K562 (cell line): ENCODE results near the gene STK24. TPM values are rescaled to one million over a fixed set of nuclear protein-coding genes. Genes with fewer than 3 reads are reported as not detected.

Experiments used
- ATAC-seq: fragments of 200-7000 bp; cut with Tn5 transposase; 3 replicates; pipeline ENCODE4 v1.9.1; 2020; ENCODE audit warnings: moderate library complexity
- BruUV-seq: library from RNA; stranded (reverse); fragments of 400-500 nt; replicated peaks from 2 replicates; lab custom pipeline; 2021; lab: Mats Ljungman, UMichigan
- CTCF ChIA-PET: fragments of 300-600 bp; formaldehyde crosslinking; extraction: SDS; loops from one replicate; lab custom pipeline; 2021; ENCODE audit warnings: low intra/inter-chr PET ratio; lab: Yijun Ruan, JAX
- POLR2A ChIA-PET: fragments of 300-600, 350-650 bp; sonication (Branson Sonifier 250); formaldehyde crosslinking; extraction: SDS; loops from one replicate; lab custom pipeline; 2021; ENCODE audit warnings: antibody characterized with exemption, inconsistent platforms; lab: Yijun Ruan, JAX
- DNase-seq, 4 experiments: peaks; one replicate each; pipeline versions ENCODE4 v3.0.0 to v3.0.0-alpha.2; 2011 to 2018; ENCODE audit warnings: low spot score in 3 of 4, mixed read lengths in 3 of 4; ENCODE audit errors: extremely low read depth in 1 of 4
- FAIRE-seq: peaks from 2 replicates; lab custom pipeline; 2011; peaks lifted over from hg19 to GRCh38; lab: Jason Lieb, UNC
- H2AFZ ChIP-seq: 2 replicates; pipeline ENCODE4 v1.6.0; 2011; ENCODE audit warnings: low read depth, low read length, control low read depth, inconsistent platforms
- H3K27ac ChIP-seq: fragments of 200-600 bp; 3 replicates; pipeline ENCODE4 v1.8.0; 2011; ENCODE audit warnings: low read depth, mild to moderate bottlenecking, control low read depth, inconsistent platforms, low read length, moderate library complexity, mixed read lengths; ENCODE audit errors: extremely low read depth
- H3K27me3 ChIP-seq, 2 experiments: fragments of 300-600 bp in 1 of 2; 2 replicates in 1 of 2; 3 replicates in 1 of 2; pipeline versions ENCODE4 v1.6.0 to v1.8.0; 2011; ENCODE audit warnings: inconsistent platforms in 2 of 2, low read length in 2 of 2, mild to moderate bottlenecking in 1 of 2, mixed read lengths in 1 of 2, moderate library complexity in 1 of 2; ENCODE audit not compliant: control insufficient read depth in 2 of 2, insufficient read depth in 2 of 2
- H3K36me3 ChIP-seq: fragments of 300-600 bp; 3 replicates; pipeline ENCODE4 v1.8.0; 2011; ENCODE audit warnings: mild to moderate bottlenecking, low read length, inconsistent platforms; ENCODE audit not compliant: control insufficient read depth, insufficient read depth
- H3K4me1 ChIP-seq, 2 experiments: fragments of 200-600 bp in 1 of 2; replicated peaks in 1 of 2; 2 replicates in 1 of 2; 3 replicates in 1 of 2; pipeline versions ENCODE4 v1.5.1 to v1.8.0; 2011; ENCODE audit warnings: inconsistent platforms in 2 of 2, low read length in 2 of 2, mild to moderate bottlenecking in 1 of 2, mixed read lengths in 1 of 2, moderate library complexity in 1 of 2; ENCODE audit not compliant: control insufficient read depth in 2 of 2, insufficient read depth in 2 of 2
- H3K4me2 ChIP-seq: 2 replicates; pipeline ENCODE4 v1.6.1; 2011; ENCODE audit warnings: low read length, control low read depth, inconsistent platforms, mixed read lengths; ENCODE audit not compliant: insufficient read depth
- H3K4me3 ChIP-seq: fragments of 200-600 bp; sonication (generic), shearing (Covaris generic); 2 replicates; pipeline ENCODE4 v1.5.1; 2016; ENCODE audit warnings: control low read depth, inconsistent platforms
- H3K79me2 ChIP-seq: fragments of 200-600 bp; 3 replicates; pipeline ENCODE4 v1.8.0; 2011; ENCODE audit warnings: low read length, inconsistent platforms; ENCODE audit not compliant: control insufficient read depth, insufficient read depth
- H3K9ac ChIP-seq, 2 experiments: 2 replicates each; pipeline versions ENCODE4 v1.6.0 to v1.6.1; 2011; ENCODE audit warnings: low read depth in 2 of 2, low read length in 2 of 2, control low read depth in 1 of 2, inconsistent platforms in 1 of 2, mild to moderate bottlenecking in 1 of 2, mixed read lengths in 1 of 2; ENCODE audit not compliant: insufficient read depth in 1 of 2
- H3K9me1 ChIP-seq: one replicate; pipeline ENCODE4 v1.6.0; 2011; ENCODE audit warnings: inconsistent platforms, mild to moderate bottlenecking, low read length, moderate library complexity; ENCODE audit not compliant: control insufficient read depth, insufficient read depth
- H3K9me3 ChIP-seq: replicated peaks from 2 replicates; pipeline ENCODE4 v1.5.1; 2011; ENCODE audit warnings: low read depth, low read length, inconsistent platforms; ENCODE audit not compliant: control insufficient read depth, insufficient read depth
- H4K20me1 ChIP-seq: replicated peaks from 2 replicates; pipeline ENCODE4 v1.6.1; 2011; ENCODE audit warnings: low read length, inconsistent platforms, mixed read lengths; ENCODE audit not compliant: control insufficient read depth, insufficient read depth
- PBX2 ChIP-seq, 2 experiments: IDR thresholded peaks in 1 of 2; conservative IDR thresholded peaks in 1 of 2; 2 replicates each; pipeline ENCODE4 v1.6.1; 2016; ENCODE audit warnings: low read depth in 2 of 2, mild to moderate bottlenecking in 1 of 2, missing compliant biosample characterization in 1 of 2, missing genetic modification characterization in 1 of 2, moderate library complexity in 1 of 2
- RBM25 ChIP-seq: fragments of 200-400 bp; formaldehyde crosslinking; IDR thresholded peaks from 2 replicates; pipeline ENCODE4 v1.6.1; 2018; ENCODE audit warnings: low read length, low read depth, moderate library complexity; ENCODE audit not compliant: severe bottlenecking
- SETDB1 ChIP-seq: IDR thresholded peaks from one replicate; pipeline ENCODE4 v1.6.1; 2012; ENCODE audit warnings: low read length, control low read depth, inconsistent platforms
- SMAD2 ChIP-seq: fragments of 150-350 bp; IDR thresholded peaks from 2 replicates; pipeline ENCODE4 v1.6.1; 2014; ENCODE audit warnings: low read depth, mild to moderate bottlenecking, low read length
- STAT5A ChIP-seq: IDR thresholded peaks from 2 replicates; pipeline ENCODE4 v1.6.1; 2012; ENCODE audit warnings: low read length, inconsistent platforms, borderline replicate concordance
- TCF3 ChIP-seq: sonication (generic); formaldehyde crosslinking; IDR thresholded peaks from 2 replicates; pipeline ENCODE4 v1.4.0; 2020; ENCODE audit warnings: mild to moderate bottlenecking, missing genetic modification reagents
- ZNF584 ChIP-seq: fragments of 200-800 bp; sonication (Bioruptor generic); IDR thresholded peaks from 2 replicates; pipeline ENCODE4 v1.6.1; 2016; ENCODE audit warnings: low read depth, mild to moderate bottlenecking, missing genetic modification characterization, missing compliant biosample characterization
- ZNF586 ChIP-seq: fragments of 450-650 bp; formaldehyde crosslinking; conservative IDR thresholded peaks from 2 replicates; pipeline ENCODE4 v1.4.0; 2020; ENCODE audit warnings: mild to moderate bottlenecking, moderate library complexity
- ZSCAN29 ChIP-seq: fragments of 450-650 bp; IDR thresholded peaks from 2 replicates; pipeline ENCODE4 v1.6.1; 2017
- WGBS: fragments of 100-300 bp; shearing (Covaris generic); methylation state at CpG from one replicate; pipeline ENCODE4 v1.1.6; 2016; ENCODE audit warnings: low coverage, mixed read lengths; ENCODE audit not compliant: insufficient coverage; ENCODE audit errors: missing lambda C conversion rate; 5-methylcytosine and 5-hydroxymethylcytosine counted together
- in situ Hi-C: fragments of 300-500 bp; cut with MboI; formaldehyde crosslinking; loops from 4 replicates; pipeline ENCODE4 v1.15.0; 2018; ENCODE audit warnings: inconsistent platforms, mixed read lengths
- intact Hi-C: fragments of 100-400 bp; cut with micrococcal nuclease; formaldehyde crosslinking; loops from 2 replicates; pipeline ENCODE4 v1.14.2; 2022
- polyA plus RNA-seq, 8 experiments: library from polyadenylated mRNA; depleted of rRNA in 4 of 8; stranded (reverse) in 5 of 8; unstranded in 3 of 8; fragments of >200 nt; fragmentation: Nextera tagmentation in 2 of 8; fragmentation: Illumina TruSeq in 1 of 8; extraction: Ambion mirVana in 2 of 8; extraction: Trizol in 1 of 8; gene quantifications; 2 replicates each; pipeline versions ENCODE4 v1.2.1 to v1.2.3, GENCODE V29; 2011 to 2014; ENCODE audit warnings: inconsistent platforms in 1 of 8, missing spikeins in 1 of 8
- total RNA-seq, 7 experiments: library from RNA; depleted of rRNA in 6 of 7; stranded (reverse); fragments of >200 nt in 6 of 7; fragmentation: Illumina TruSeq in 2 of 7; extraction: Trizol in 2 of 7; gene quantifications; 2 replicates each; pipeline versions ENCODE4 v1.2.1 to v1.2.3, GENCODE V29; 2011 to 2021; ENCODE audit warnings: low replicate concordance in 1 of 7

STK24 gene
- total and polyA plus RNA-seq, 9 of the 15 experiments (the other 6 are each of a cell fraction or from before 2014, with no cell fraction given): 3.8 to 78.4 (median 28.2) TPM

GRCh38 chr13:98473788-98474144, 103.1 kb downstream of the STK24 start:
- no peak overlapping the region for H3K4me2 ChIP-seq
- peaks cover 25 to 28% of the 10 kb centered on the region in 2 experiments for H3K4me1 ChIP-seq
- BruUV-seq: no TSS peak
- 85% methylated on average over 5 of the region's 7 CpGs for WGBS
- ATAC-seq (no peak), DNase-seq (no peak), FAIRE-seq (no peak)
- H3K36me3 ChIP-seq: peaks cover 44% of the 10 kb centered on the region
- POLR2A ChIA-PET: no interaction called here
- H3K27ac ChIP-seq: no peak overlapping the region
- TF ChIP-seq ZNF586 (CRISPR knock-in tag) (no peak), PBX2 (CRISPR knock-in tag; IDR thresholded peaks at IDR 0.05; ENCODE audit: low read depth) (no peak), PBX2 (tag; conservative IDR thresholded peaks at IDR 0.05; ENCODE audit: low read depth) (no peak), SETDB1 (no peak), STAT5A (no peak), TCF3 (no peak), ZNF584 (CRISPR knock-in tag) (no peak), ZSCAN29 (no peak), SMAD2 (no peak), RBM25 (no peak)
- H3K27me3 ChIP-seq: no peaks in the 10 kb centered on the region
- no peak overlapping the region for H2AFZ ChIP-seq
- no peaks in the 10 kb centered on the region for H3K9me1 ChIP-seq
- in situ Hi-C loops (no loop called here), intact Hi-C loops (no loop called here)
- no peak overlapping the region for H3K4me3 ChIP-seq
- CTCF ChIA-PET: no interaction called here
- peaks cover 8% of the 10 kb centered on the region for H4K20me1 ChIP-seq
- no peaks in the 10 kb centered on the region for H3K9me3 ChIP-seq
- peaks cover 30% of the 10 kb centered on the region for H3K79me2 ChIP-seq
- no peak overlapping the region for H3K9ac ChIP-seq
